Activated naive CD8-positive, alpha-beta T cell treated with anti-CD3 and anti-CD28 coated beads, Interleukin-2, amount 10 ng/mL, durations not matched to agents 7 days and 5 days (primary cell): Measurements from ENCODE around the gene CLCN6. TPM values are rescaled to one million over a fixed set of nuclear protein-coding genes. Genes with fewer than 3 reads are reported as not detected.

Source experiments
- ATAC-seq: fragments of 150-1000 bp; cut with Tn5 transposase; one replicate; pipeline ENCODE4 v1.10.0; 2021; ENCODE audit warnings: low read depth, moderate library complexity
- POLR2A ChIA-PET: fragments of 350-600 bp; sonication (Branson Sonifier 250); formaldehyde crosslinking; loops from one replicate; lab custom pipeline; 2021; ENCODE audit warnings: antibody characterized with exemption; lab: Charles Lee
- DNase-seq: peaks from one replicate; pipeline ENCODE4 v3.0.0; 2021
- H3K27ac Mint-ChIP-seq: one replicate; pipeline ENCODE4 v1.8.0; 2022; ENCODE audit warnings: mild to moderate bottlenecking, mixed read lengths
- H3K27me3 Mint-ChIP-seq: one replicate; pipeline ENCODE4 v1.8.0; 2022; ENCODE audit warnings: mild to moderate bottlenecking, moderate library complexity, mixed read lengths
- H3K36me3 Mint-ChIP-seq: one replicate; pipeline ENCODE4 v1.8.0; 2021; ENCODE audit warnings: mild to moderate bottlenecking, mixed read lengths
- H3K4me1 Mint-ChIP-seq: one replicate; pipeline ENCODE4 v1.8.0; 2021; ENCODE audit warnings: mixed read lengths
- H3K4me3 Mint-ChIP-seq: one replicate; pipeline ENCODE4 v1.8.0; 2022; ENCODE audit warnings: mild to moderate bottlenecking, moderate library complexity, mixed read lengths
- H3K9me3 Mint-ChIP-seq: one replicate; pipeline ENCODE4 v1.8.0; 2021; ENCODE audit warnings: mixed read lengths
- total RNA-seq, 2 experiments: library from RNA; stranded (reverse); gene quantifications; one replicate each; pipeline ENCODE4 v1.2.3, GENCODE V29; 2021

Gene CLCN6
- total RNA-seq, 2 experiments from 2014 or later, result 21.9 to 25.5 TPM

DNA sequence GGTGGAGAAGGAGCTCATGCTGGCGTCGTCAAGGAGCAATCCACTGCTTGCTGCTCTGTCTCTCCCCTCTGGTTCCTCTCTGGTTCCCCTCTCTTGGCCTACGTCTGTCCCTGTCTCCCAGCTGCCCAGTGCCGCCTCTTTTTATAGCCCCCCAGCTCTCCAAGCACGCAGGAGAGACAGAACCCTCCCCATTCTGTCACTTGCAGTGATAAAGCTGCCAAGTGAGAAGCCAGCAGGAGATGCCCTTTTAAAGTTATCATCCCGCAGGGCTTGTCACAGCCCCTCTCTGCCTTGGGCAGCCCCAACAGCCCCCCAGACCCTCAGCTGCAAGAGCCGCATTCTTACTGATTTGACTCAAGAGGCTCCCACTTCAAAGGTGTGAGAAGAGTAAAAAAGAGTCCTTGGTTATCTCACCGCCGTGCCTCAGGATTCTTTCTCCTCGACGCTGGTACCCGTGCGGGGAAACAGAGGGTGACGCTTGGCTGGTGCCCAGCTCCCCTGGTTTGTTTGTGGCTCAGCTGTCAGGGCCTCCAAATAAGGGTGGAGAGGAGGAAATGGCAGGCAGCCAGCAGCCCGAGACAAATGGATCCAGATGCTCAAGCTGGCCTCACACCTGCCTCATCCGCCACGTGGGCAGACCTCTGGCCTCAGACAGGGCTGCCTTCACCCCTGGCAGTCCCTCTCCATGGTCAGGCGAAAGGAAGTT is 41.8 kb downstream of the CLCN6 start, which contains the start of gene NPPA:
Gene NPPA (minus strand): TSS at position 117 of the 706 bp plus-strand sequence. CDS start 99 bp downstream, at position 18.
- peaks cover 13% of the 10 kb centered on the region for H3K36me3 Mint-ChIP-seq
- no peak for DNase-seq
- ATAC-seq, result no peak
- no peaks in the 10 kb centered on the region for H3K9me3 Mint-ChIP-seq
- H3K4me1 Mint-ChIP-seq, result no peaks in the 10 kb centered on the region
- no peak within 1 kb of the TSS for H3K4me3 Mint-ChIP-seq
- POLR2A ChIA-PET, result interaction anchor here (1.1 to 1.9 kb wide), 2 partner anchors 60 to 171 kb away, joined by 4 to 7 read pairs; partner anchors contain the start of gene MIIP
- H3K27me3 Mint-ChIP-seq, result peaks cover 7% of the 10 kb centered on the region
- H3K27ac Mint-ChIP-seq, result no peak within 1 kb of the TSS

DNA sequence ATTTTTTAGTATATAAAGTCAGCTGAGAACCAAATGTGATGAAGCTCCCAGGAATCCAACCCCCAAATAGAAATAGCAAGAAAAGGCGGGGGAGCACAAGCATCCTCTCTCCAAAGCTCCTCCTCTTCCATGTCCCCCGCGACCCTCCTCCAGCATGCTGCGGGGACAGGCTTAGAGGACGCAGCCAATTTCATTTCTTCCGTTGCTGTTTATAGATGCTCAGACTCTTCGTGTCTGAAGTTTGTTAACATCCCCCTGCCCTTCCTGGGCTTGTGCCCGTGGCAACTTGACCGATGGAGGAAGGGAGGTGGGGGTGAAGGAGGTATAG is 42.3 kb downstream of the CLCN6 start:
- Mint-ChIP-seq H3K9me3 (no peaks in the 10 kb centered on the region), H3K4me1 (no peaks in the 10 kb centered on the region), H3K36me3 (peaks cover 12% of the 10 kb centered on the region), H3K27ac (no peak overlapping the region), H3K4me3 (no peak overlapping the region), H3K27me3 (peaks cover 12% of the 10 kb centered on the region)
- ATAC-seq (no peak), DNase-seq (no peak)
- POLR2A ChIA-PET, result interaction anchor here (1.9 kb wide), 1 partner anchor 60 kb away, joined by 7 read pairs; no protein-coding TSS in a partner anchor

- Mint-ChIP-seq H3K27ac (no peak overlapping the region), H3K36me3 (peaks cover 6% of the 10 kb centered on the region), H3K4me1 (no peaks in the 10 kb centered on the region), H3K4me3 (no peak overlapping the region), H3K27me3 (peaks cover 19% of the 10 kb centered on the region), H3K9me3 (no peaks in the 10 kb centered on the region)
- POLR2A ChIA-PET, result no interaction called here
- ATAC-seq (no peak), DNase-seq (no peak)
Measured at GRCh38 chr1:11850156-11850555, 44.2 kb downstream of the CLCN6 start.

DNA sequence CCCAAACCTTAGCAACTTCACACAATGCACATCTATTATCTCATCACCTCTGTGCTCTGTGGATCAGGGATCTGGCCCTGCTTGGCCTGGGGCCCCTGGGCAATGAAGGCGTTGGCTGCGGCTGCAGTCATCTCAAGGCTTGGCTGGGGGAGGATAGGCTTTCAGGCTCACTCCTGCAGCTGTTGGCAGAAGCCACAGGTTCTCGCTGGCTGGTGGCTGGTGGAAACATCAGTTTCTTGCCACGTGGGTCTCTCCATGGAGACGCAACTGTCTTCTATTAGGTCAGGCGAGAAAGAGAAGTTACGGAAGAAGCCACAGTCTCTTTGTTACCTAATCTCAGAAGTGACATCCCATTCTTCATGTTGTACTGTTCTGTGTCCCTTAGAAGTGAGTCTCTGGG is 45.2 kb downstream of the CLCN6 start:
- no peak overlapping the region for H3K4me3 Mint-ChIP-seq
- H3K27ac Mint-ChIP-seq, result no peak overlapping the region
- no peaks in the 10 kb centered on the region for H3K4me1 Mint-ChIP-seq
- DNase-seq (no peak), ATAC-seq (no peak)
- H3K9me3 Mint-ChIP-seq, result no peaks in the 10 kb centered on the region
- H3K27me3 Mint-ChIP-seq, result peaks cover 21% of the 10 kb centered on the region
- POLR2A ChIA-PET, result no interaction called here
- no peaks in the 10 kb centered on the region for H3K36me3 Mint-ChIP-seq

DNA sequence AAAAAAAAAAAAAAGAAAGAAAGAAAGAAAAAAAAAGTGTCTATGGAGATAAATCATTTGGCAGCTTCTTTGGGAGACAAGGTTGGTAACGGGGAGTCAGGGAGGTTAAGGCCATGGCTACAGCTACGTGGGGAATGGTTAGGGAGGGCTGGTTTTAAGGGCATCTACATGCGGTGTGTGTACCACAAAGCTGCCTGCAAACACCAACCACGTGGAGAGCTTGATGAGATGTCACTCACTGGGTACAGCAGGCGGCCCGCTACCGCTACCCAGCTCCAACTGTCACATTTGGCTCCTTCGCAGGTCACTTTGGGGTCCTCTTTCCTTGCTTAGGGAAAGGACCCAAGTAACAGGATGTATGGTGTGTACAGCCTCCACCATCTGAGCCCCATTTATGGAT is 48.5 kb downstream of the CLCN6 start:
- peaks cover 47% of the 10 kb centered on the region for H3K27me3 Mint-ChIP-seq
- POLR2A ChIA-PET, result interaction anchor here (1.8 kb wide), 1 partner anchor 54 kb away, joined by 9 read pairs; no protein-coding TSS in a partner anchor
- no peaks in the 10 kb centered on the region for H3K9me3 Mint-ChIP-seq
- DNase-seq (no peak), ATAC-seq (no peak)
- H3K27ac Mint-ChIP-seq, result no peak overlapping the region
- no peaks in the 10 kb centered on the region for H3K36me3 Mint-ChIP-seq
- peaks cover 12% of the 10 kb centered on the region for H3K4me1 Mint-ChIP-seq
- H3K4me3 Mint-ChIP-seq, result no peak overlapping the region

GRCh38 chr1:11855430-11855829 is 49.4 kb downstream of the CLCN6 start:
- no peaks in the 10 kb centered on the region for H3K9me3 Mint-ChIP-seq
- ATAC-seq, result no peak

DNA sequence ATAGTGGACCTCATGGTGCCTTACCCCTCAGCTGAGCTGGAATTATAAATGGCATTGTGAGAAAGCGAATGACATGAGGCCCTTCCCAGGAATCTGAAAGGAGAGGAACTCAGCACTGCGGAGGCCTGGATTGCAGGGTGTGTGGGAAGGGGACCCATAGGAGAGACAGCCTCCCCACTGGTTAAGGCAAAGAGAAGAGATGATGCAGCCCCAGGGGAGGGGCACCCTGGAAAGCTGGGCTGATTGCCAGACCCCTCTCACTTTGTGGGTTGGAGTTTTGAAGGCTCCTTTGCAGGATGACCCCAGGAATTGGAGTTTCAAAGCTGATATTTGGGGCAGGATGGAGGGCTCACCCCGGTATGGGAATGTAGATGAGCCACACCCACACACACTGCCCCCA is 50.7 kb downstream of the CLCN6 start:
- Mint-ChIP-seq H3K4me3 (no peak overlapping the region), H3K36me3 (no peaks in the 10 kb centered on the region), H3K4me1 (peaks cover 12% of the 10 kb centered on the region), H3K9me3 (no peaks in the 10 kb centered on the region), H3K27ac (no peak overlapping the region), H3K27me3 (peaks cover 62% of the 10 kb centered on the region)
- ATAC-seq (no peak), DNase-seq (no peak)
- POLR2A ChIA-PET, result interaction anchor here (1.5 kb wide), 1 partner anchor 51 kb away, joined by 6 read pairs; no protein-coding TSS in a partner anchor

More at GRCh38 chr1:11855430-11855829, 49.4 kb downstream of the CLCN6 start:
- POLR2A ChIA-PET, result interaction anchor here (0.9 to 1.8 kb wide), 2 partner anchors 8 to 53 kb away, joined by 3 to 9 read pairs; no protein-coding TSS in a partner anchor
- Mint-ChIP-seq H3K27me3 (peaks cover 54% of the 10 kb centered on the region), H3K27ac (no peak overlapping the region), H3K4me1 (peaks cover 12% of the 10 kb centered on the region), H3K36me3 (no peaks in the 10 kb centered on the region), H3K4me3 (no peak overlapping the region)
- DNase-seq, result no peak

GRCh38 chr1:11857164-11857851 is 51.3 kb downstream of the CLCN6 start:
- DNase-seq (no peak), ATAC-seq (no peak)
- H3K27me3 Mint-ChIP-seq, result peaks cover 63% of the 10 kb centered on the region
- H3K27ac Mint-ChIP-seq, result no peak overlapping the region
- H3K36me3 Mint-ChIP-seq, result no peaks in the 10 kb centered on the region
- H3K4me1 Mint-ChIP-seq, result peaks cover 12% of the 10 kb centered on the region
- no peaks in the 10 kb centered on the region for H3K9me3 Mint-ChIP-seq
- POLR2A ChIA-PET, result interaction anchor here (1.5 kb wide), 1 partner anchor 51 kb away, joined by 6 read pairs; no protein-coding TSS in a partner anchor
- H3K4me3 Mint-ChIP-seq, result no peak overlapping the region

- Mint-ChIP-seq H3K9me3 (no peaks in the 10 kb centered on the region), H3K4me3 (no peak overlapping the region), H3K27ac (no peak overlapping the region), H3K4me1 (peaks cover 12% of the 10 kb centered on the region), H3K36me3 (no peaks in the 10 kb centered on the region), H3K27me3 (peaks cover 66% of the 10 kb centered on the region)
- POLR2A ChIA-PET, result interaction anchor here (3.6 kb wide), 1 partner anchor 50 kb away, joined by 12 read pairs; no protein-coding TSS in a partner anchor
- DNase-seq (no peak), ATAC-seq (no peak)
Measured at GRCh38 chr1:11858158-11858557, 52.2 kb downstream of the CLCN6 start.

- ATAC-seq (no peak), DNase-seq (no peak)
- H3K36me3 Mint-ChIP-seq, result no peaks in the 10 kb centered on the region
- peaks cover 12% of the 10 kb centered on the region for H3K4me1 Mint-ChIP-seq
- H3K4me3 Mint-ChIP-seq, result no peak within 1 kb of the TSS
- H3K27me3 Mint-ChIP-seq, result peaks cover 67% of the 10 kb centered on the region
- H3K9me3 Mint-ChIP-seq, result no peaks in the 10 kb centered on the region
- POLR2A ChIA-PET, result interaction anchor here (3.6 kb wide), 1 partner anchor 49 kb away, joined by 12 read pairs; no protein-coding TSS in a partner anchor
- no peak within 1 kb of the TSS for H3K27ac Mint-ChIP-seq
Measured at GRCh38 chr1:11858613-11858967, 52.6 kb downstream of the CLCN6 start, which contains the start of gene NPPB. Gene NPPB (minus strand): TSS chr1:11858945. CDS start chr1:11858833, 112 bp downstream.

DNA sequence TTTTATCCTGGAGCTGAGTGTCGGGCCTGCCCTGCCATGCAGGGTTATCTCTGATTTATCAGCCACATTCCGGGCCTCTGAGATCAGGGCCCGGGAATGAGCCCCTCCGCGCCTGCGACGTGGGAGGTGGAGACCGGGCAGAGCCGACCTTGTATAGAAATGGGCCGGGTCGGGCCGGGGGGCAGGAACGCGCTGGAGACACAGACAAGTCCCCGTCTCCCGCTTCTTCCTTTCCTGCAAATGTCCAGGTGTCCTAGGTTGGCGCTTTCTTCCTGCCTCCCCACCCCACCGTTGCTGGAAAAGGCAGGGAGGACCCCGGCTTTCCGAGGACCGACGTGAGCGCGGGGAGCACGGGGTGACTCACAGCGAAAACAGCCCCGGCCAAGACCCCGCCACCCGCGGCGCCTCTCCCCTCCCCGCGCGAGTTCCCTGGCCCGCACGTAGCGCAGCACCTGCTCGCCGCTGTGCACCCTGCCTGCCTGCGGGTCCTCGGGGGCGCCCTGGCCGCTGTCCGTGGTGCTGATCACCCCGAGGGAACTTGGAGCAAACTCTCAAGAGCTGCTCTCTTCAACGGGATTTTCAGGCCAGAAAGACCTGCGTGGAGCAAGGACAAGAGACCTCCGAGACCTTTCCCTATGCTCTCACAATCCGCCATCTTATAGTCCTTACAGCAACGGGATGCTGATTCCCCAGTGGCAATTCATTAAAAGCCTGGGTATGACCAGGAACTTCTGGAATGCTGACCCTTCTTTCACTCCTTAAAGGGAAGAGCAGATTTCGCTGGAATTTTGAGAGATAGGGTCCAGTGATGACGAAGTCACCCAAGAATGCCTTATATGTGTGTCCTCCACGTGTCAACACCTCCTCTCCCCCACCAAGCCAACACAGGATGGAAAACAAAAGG is 53.2 kb downstream of the CLCN6 start:
- peak; percentile 89 for DNase-seq
- peak; percentile 93 for ATAC-seq
- POLR2A ChIA-PET, result interaction anchor here (0.5 to 3.6 kb wide), 2 partner anchors 13 to 49 kb away, joined by 3 to 12 read pairs; no protein-coding TSS in a partner anchor
- Mint-ChIP-seq H3K27me3 (peaks cover 66% of the 10 kb centered on the region), H3K4me1 (peaks cover 12% of the 10 kb centered on the region), H3K9me3 (no peaks in the 10 kb centered on the region), H3K4me3 (no peak overlapping the region), H3K27ac (no peak overlapping the region), H3K36me3 (no peaks in the 10 kb centered on the region)

GRCh38 chr1:11860083-11860482 is 54.1 kb downstream of the CLCN6 start:
- H3K4me1 Mint-ChIP-seq, result peaks cover 12% of the 10 kb centered on the region
- H3K27me3 Mint-ChIP-seq, result peaks cover 66% of the 10 kb centered on the region
- DNase-seq (no peak), ATAC-seq (no peak)
- no peaks in the 10 kb centered on the region for H3K36me3 Mint-ChIP-seq
- H3K9me3 Mint-ChIP-seq, result no peaks in the 10 kb centered on the region
- no peak overlapping the region for H3K4me3 Mint-ChIP-seq
- POLR2A ChIA-PET, result interaction anchor here (3.6 kb wide), 1 partner anchor 48 kb away, joined by 12 read pairs; no protein-coding TSS in a partner anchor
- no peak overlapping the region for H3K27ac Mint-ChIP-seq
